Neural cell (in vitro differentiated cells): ENCODE results near the gene LLGL2. TPM values are rescaled to one million over a fixed set of nuclear protein-coding genes. Genes with fewer than 3 reads are reported as not detected.

ENCODE experiments used
- H2AFZ ChIP-seq: fragments of 200-600, 300-800 bp; sonication (generic), shearing (Covaris generic); 2 replicates; pipeline ENCODE4 v1.6.0; 2014; ENCODE audit warnings: low read depth, mild to moderate bottlenecking, antibody characterized with exemption, low read length, moderate library complexity
- H3F3A ChIP-seq: fragments of 200-600 bp; shearing (Covaris generic); 2 replicates; pipeline ENCODE4 v1.6.1; 2016; ENCODE audit warnings: mild to moderate bottlenecking, moderate library complexity, mixed read lengths, antibody characterized with exemption, low read length; ENCODE audit not compliant: insufficient read depth, poor library complexity, severe bottlenecking
- H3K27ac ChIP-seq: fragments of 200-600, 300-800 bp; sonication (generic), shearing (Covaris generic); 2 replicates; pipeline ENCODE4 v1.5.1; 2014; ENCODE audit warnings: mild to moderate bottlenecking, low read length, moderate library complexity
- H3K27me3 ChIP-seq: fragments of 300-800, 200-600 bp; sonication (generic), shearing (Covaris generic); 2 replicates; pipeline ENCODE4 v1.6.0; 2014; ENCODE audit warnings: mild to moderate bottlenecking, low read depth, low read length, moderate library complexity; ENCODE audit not compliant: insufficient read depth
- H3K36me3 ChIP-seq: fragments of 300-800, 200-600 bp; sonication (generic), shearing (Covaris generic); 2 replicates; pipeline ENCODE4 v1.5.1; 2014; ENCODE audit warnings: mild to moderate bottlenecking, antibody characterized with exemption, low read length, moderate library complexity; ENCODE audit not compliant: insufficient read depth
- H3K4me2 ChIP-seq: fragments of 300-800, 200-600 bp; sonication (generic), shearing (Covaris generic); 2 replicates; pipeline ENCODE4 v1.6.0; 2014; ENCODE audit warnings: mild to moderate bottlenecking, low read length
- H3K4me3 ChIP-seq: fragments of 300-800, 200-600 bp; sonication (generic), shearing (Covaris generic); 2 replicates; pipeline ENCODE4 v1.5.1; 2014; ENCODE audit warnings: mild to moderate bottlenecking, low read length, moderate library complexity
- H3K79me2 ChIP-seq: fragments of 200-600 bp; shearing (Covaris generic); replicated peaks from 2 replicates; pipeline ENCODE4 v1.6.0; 2014; ENCODE audit warnings: mild to moderate bottlenecking, low read length, moderate library complexity; ENCODE audit not compliant: insufficient read depth
- H3K9ac ChIP-seq: fragments of 300-800, 200-600 bp; sonication (generic), shearing (Covaris generic); 2 replicates; pipeline ENCODE4 v1.6.1; 2016; ENCODE audit warnings: mild to moderate bottlenecking, low read length, mixed read lengths
- H3K9me2 ChIP-seq: fragments of 200-600 bp; shearing (Covaris generic); 2 replicates; pipeline ENCODE4 v1.6.1; 2016; ENCODE audit warnings: mild to moderate bottlenecking, low read length, mixed read lengths; ENCODE audit not compliant: insufficient read depth
- H3K9me3 ChIP-seq: fragments of 200-600, 300-800 bp; sonication (generic), shearing (Covaris generic); 2 replicates; pipeline ENCODE4 v1.6.1; 2016; ENCODE audit warnings: mild to moderate bottlenecking, mixed run types, low read length, moderate library complexity, mixed read lengths
- H4K20me1 ChIP-seq: fragments of 200-600 bp; shearing (Covaris generic); 2 replicates; pipeline ENCODE4 v1.6.1; 2016; ENCODE audit warnings: mild to moderate bottlenecking, mixed run types; ENCODE audit not compliant: insufficient read depth
- CTCF ChIP-seq: fragments of 450-650 bp; IDR thresholded peaks from 2 replicates; pipeline ENCODE4 v1.5.1; 2014; ENCODE audit warnings: antibody characterized with exemption, mild to moderate bottlenecking, moderate library complexity; ENCODE audit not compliant: poor library complexity, severe bottlenecking
- EP300 ChIP-seq: fragments of 450-650 bp; conservative IDR thresholded peaks from 2 replicates; pipeline ENCODE4 v1.6.1; 2014; ENCODE audit warnings: antibody characterized with exemption, mild to moderate bottlenecking, moderate library complexity; ENCODE audit not compliant: poor library complexity, severe bottlenecking
- EZH2 ChIP-seq: fragments of 200-600, 300-800 bp; shearing (Covaris generic), sonication (generic); IDR thresholded peaks from 2 replicates; pipeline ENCODE4 v1.6.1; 2014; ENCODE audit warnings: antibody characterized with exemption, low read length, borderline replicate concordance, mild to moderate bottlenecking; ENCODE audit not compliant: insufficient read depth, poor library complexity, severe bottlenecking
- MXI1 ChIP-seq: fragments of 450-650 bp; conservative IDR thresholded peaks from 2 replicates; pipeline ENCODE4 v1.6.1; 2014; ENCODE audit warnings: antibody characterized with exemption, mild to moderate bottlenecking; ENCODE audit not compliant: poor library complexity, severe bottlenecking
- POLR2AphosphoS5 ChIP-seq: IDR thresholded peaks from 2 replicates; pipeline ENCODE4 v1.6.1; 2012
- RAD21 ChIP-seq: fragments of 450-650 bp; conservative IDR thresholded peaks from 2 replicates; pipeline ENCODE4 v1.6.1; 2014; ENCODE audit warnings: antibody characterized with exemption, mild to moderate bottlenecking, moderate library complexity
- REST ChIP-seq: IDR thresholded peaks from 2 replicates; pipeline ENCODE4 v1.6.1; 2012; ENCODE audit warnings: borderline replicate concordance
- SMC3 ChIP-seq: fragments of 450-650 bp; conservative IDR thresholded peaks from 2 replicates; pipeline ENCODE4 v1.6.1; 2014; ENCODE audit warnings: antibody characterized with exemption, mild to moderate bottlenecking, moderate library complexity; ENCODE audit not compliant: poor library complexity
- TAF1 ChIP-seq: IDR thresholded peaks from 2 replicates; pipeline ENCODE4 v1.6.1; 2012; ENCODE audit warnings: low read depth
- polyA minus RNA-seq: library from RNA; depleted of rRNA, polyadenylated mRNA; stranded (reverse); fragments of >200 nt; gene quantifications from 2 replicates; pipeline ENCODE4 v1.2.3, GENCODE V29; 2014
- polyA plus RNA-seq: library from polyadenylated mRNA; depleted of rRNA; stranded (reverse); fragments of >200 nt; gene quantifications from 2 replicates; pipeline ENCODE4 v1.2.3, GENCODE V29; 2014

Gene LLGL2
- 0.95 and 4.2 TPM in 2 replicates for polyA plus RNA-seq
- polyA minus RNA-seq, result 0.49 TPM in 1 of 2 replicates, not detected in the other

- H3K9me2 ChIP-seq, result no peaks in the 10 kb centered on the region
- no peak within 1 kb of the TSS for H2AFZ ChIP-seq
- H3K79me2 ChIP-seq, result no peaks in the 10 kb centered on the region
- no peak within 1 kb of the TSS for H3K4me2 ChIP-seq
- H3K9ac ChIP-seq, result no peak within 1 kb of the TSS
- H3K36me3 ChIP-seq, result no peaks in the 10 kb centered on the region
- peaks cover 33% of the 10 kb centered on the region for H3K27me3 ChIP-seq
- H3F3A ChIP-seq, result no peaks in the 10 kb centered on the region
- no peaks in the 10 kb centered on the region for H3K9me3 ChIP-seq
- no peak for TF ChIP-seq EP300
- peak; percentile 49 for TF ChIP-seq CTCF
- no peak within 1 kb of the TSS for H3K27ac ChIP-seq
- peak within 1 kb of the TSS; percentile 65 for H3K4me3 ChIP-seq
- H4K20me1 ChIP-seq, result no peaks in the 10 kb centered on the region
These were observed at the start of gene LLGL2 for GRCh38 chr17:75524970-75525805. Gene LLGL2 (plus strand): TSS chr17:75525697. CDS start chr17:75543427, 17,730 bp downstream.

GRCh38 chr17:75475851-75476250 lies 49.6 kb upstream of the LLGL2 start:
- Histone ChIP-seq H3K27ac (peak overlapping the region; percentile 82), H3K79me2 (no peaks in the 10 kb centered on the region), H3K9me2 (no peaks in the 10 kb centered on the region), H3K36me3 (no peaks in the 10 kb centered on the region), H3K27me3 (no peaks in the 10 kb centered on the region), H3K4me2 (peak overlapping the region; percentile 51), H2AFZ (no peak overlapping the region), H3F3A (no peaks in the 10 kb centered on the region), H3K9ac (peak overlapping the region; percentile 56), H3K4me3 (peak overlapping the region; percentile 58), H3K9me3 (no peaks in the 10 kb centered on the region), H4K20me1 (no peaks in the 10 kb centered on the region)
- TF ChIP-seq SMC3 (no peak), EP300 (no peak), REST (no peak), RAD21 (no peak), CTCF (no peak), MXI1 (no peak), TAF1 (no peak), POLR2AphosphoS5 (no peak), EZH2 (no peak)
